Natural killer cell (primary cell): Measurements from ENCODE around the gene TNNI2. TPM values are rescaled to one million over a fixed set of nuclear protein-coding genes. Genes with fewer than 3 reads are reported as not detected.

Experiments used
- ATAC-seq, 3 donors: fragments of 150-1000 bp in 2 of 3; fragments of 200-7000 bp in 1 of 3; cut with Tn5 transposase; 1 replicate in 1 of 3; 2 replicates in 2 of 3; pipeline ENCODE4 v1.10.0; 2021; ENCODE audit warnings: mild to moderate bottlenecking in 2 of 3, moderate library complexity in 2 of 3
- DNase-seq, 2 donors: peaks; one replicate each; pipeline versions ENCODE4 v3.0.0 to v3.0.0-alpha.2; 2013 to 2021; ENCODE audit warnings: mixed read lengths in 1 of 2
- H3K27ac ChIP-seq: one replicate; pipeline ENCODE4 v1.5.1; 2013; ENCODE audit warnings: mild to moderate bottlenecking, low read length
- H3K27me3 ChIP-seq: one replicate; pipeline ENCODE4 v1.6.1; 2013; ENCODE audit warnings: low read length; ENCODE audit not compliant: control insufficient read depth, insufficient read depth
- H3K36me3 ChIP-seq: one replicate; pipeline ENCODE4 v1.6.1; 2013; ENCODE audit warnings: low read length; ENCODE audit not compliant: control insufficient read depth, insufficient read depth
- H3K4me1 ChIP-seq: one replicate; pipeline ENCODE4 v1.6.1; 2013; ENCODE audit warnings: low read length; ENCODE audit not compliant: control insufficient read depth, insufficient read depth
- H3K4me3 ChIP-seq: one replicate; pipeline ENCODE4 v1.5.1; 2013; ENCODE audit warnings: low read length
- H3K9me3 ChIP-seq: one replicate; pipeline ENCODE4 v1.6.1; 2013; ENCODE audit warnings: low read length; ENCODE audit not compliant: control insufficient read depth, insufficient read depth
- H3K27ac Mint-ChIP-seq, 2 donors: one replicate each; pipeline ENCODE4 v1.8.0; 2022; ENCODE audit warnings: mild to moderate bottlenecking in 2 of 2, mixed read lengths in 2 of 2, moderate library complexity in 1 of 2
- H3K27me3 Mint-ChIP-seq, 2 donors: one replicate each; pipeline ENCODE4 v1.8.0; 2022; ENCODE audit warnings: low read depth in 2 of 2, mixed read lengths in 2 of 2
- H3K36me3 Mint-ChIP-seq: one replicate; pipeline ENCODE4 v1.8.0; 2022; ENCODE audit warnings: mixed read lengths
- H3K4me1 Mint-ChIP-seq, 2 donors: one replicate each; pipeline ENCODE4 v1.8.0; 2022; ENCODE audit warnings: mixed read lengths in 2 of 2
- H3K4me3 Mint-ChIP-seq: one replicate; pipeline ENCODE4 v1.8.0; 2022; ENCODE audit warnings: mild to moderate bottlenecking, moderate library complexity, mixed read lengths
- H3K9me3 Mint-ChIP-seq, 2 donors: one replicate each; pipeline ENCODE4 v1.8.0; 2022; ENCODE audit warnings: mixed read lengths in 2 of 2
- CTCF ChIP-seq: fragments of 200-600 bp; IDR thresholded peaks from one replicate; pipeline ENCODE4 v1.8.0; 2022; ENCODE audit warnings: antibody characterized with exemption
- WGBS: methylation state at CpG from one replicate; pipeline ENCODE4 v1.1.7; 2013; ENCODE audit warnings: missing lambda C conversion rate; ENCODE audit not compliant: insufficient coverage; 5-methylcytosine and 5-hydroxymethylcytosine counted together
- intact Hi-C: fragments of 100-400 bp; cut with micrococcal nuclease; formaldehyde crosslinking; loops from one replicate; pipeline ENCODE4 v1.14.2; 2022
- total RNA-seq, 4 donors: library from RNA; stranded (reverse); fragments of 120-200 nt in 1 of 4; gene quantifications; one replicate each; pipeline versions ENCODE4 v1.2.3 to v1.2.4, GENCODE V29; 2013 to 2022

Gene TNNI2
- total RNA-seq, 3 donors from 2014 or later (not counting 1 experiment from before 2014, with no cell fraction given) = 1.2 to 5.4 (median 3.6) TPM

- H3K27me3 ChIP-seq = peaks cover 4% of the 10 kb centered on the region
- no peak overlapping the region for H3K4me3 Mint-ChIP-seq
- 53% methylated on average over 17 of the region's 17 CpGs for WGBS
Measured at GRCh38 chr11:1832920-1833295, 5.9 kb upstream of the TNNI2 start.

GRCh38 chr11:1834062-1834610, 4.6 kb upstream of the TNNI2 start:
- H3K9me3 Mint-ChIP-seq = no peaks in the 10 kb centered on the region
- H3K27me3 ChIP-seq = peaks cover 4% of the 10 kb centered on the region
- peak in 1 of 2 donors; percentile 6 for DNase-seq
- intact Hi-C loops = no loop called here
- no peak overlapping the region for H3K4me3 Mint-ChIP-seq
- 89% methylated on average over 13 of the region's 14 CpGs for WGBS
- no peak overlapping the region for H3K27ac ChIP-seq
- ATAC-seq = no peak
- peaks cover 2 to 11% of the 10 kb centered on the region in 2 donors for H3K27me3 Mint-ChIP-seq
- no peaks in the 10 kb centered on the region for H3K36me3 ChIP-seq
- H3K27ac Mint-ChIP-seq = no peak overlapping the region
- TF ChIP-seq CTCF = no peak
- peaks cover 0 to 12% of the 10 kb centered on the region in 2 donors for H3K4me1 Mint-ChIP-seq
- H3K4me3 ChIP-seq = no peak overlapping the region
- H3K36me3 Mint-ChIP-seq = no peaks in the 10 kb centered on the region
- H3K4me1 ChIP-seq = peaks cover 35% of the 10 kb centered on the region
- H3K9me3 ChIP-seq = no peaks in the 10 kb centered on the region

More at GRCh38 chr11:1832920-1833295, 5.9 kb upstream of the TNNI2 start:
- intact Hi-C loops = loop anchor here (1.0 to 2.0 kb wide), 2 partner anchors 139 to 180 kb away; no protein-coding TSS in a partner anchor
- Mint-ChIP-seq H3K27me3 (peaks cover 6 to 15% of the 10 kb centered on the region in 2 donors), H3K4me1 (peaks cover 0 to 11% of the 10 kb centered on the region in 2 donors), H3K9me3 (no peaks in the 10 kb centered on the region), H3K27ac (no peak overlapping the region), H3K36me3 (no peaks in the 10 kb centered on the region)
- Histone ChIP-seq H3K4me3 (no peak overlapping the region), H3K9me3 (no peaks in the 10 kb centered on the region), H3K4me1 (peaks cover 23% of the 10 kb centered on the region), H3K36me3 (no peaks in the 10 kb centered on the region), H3K27ac (no peak overlapping the region)
- ATAC-seq (no peak), DNase-seq (peak in 1 of 2 donors; percentile 8)
- no peak for TF ChIP-seq CTCF

- no peak for TF ChIP-seq CTCF
- DNase-seq = peak in 1 of 2 donors; percentile 4
- H3K36me3 Mint-ChIP-seq = no peaks in the 10 kb centered on the region
Measured at GRCh38 chr11:1834779-1835670, 3.8 kb upstream of the TNNI2 start, which contains the start of gene SYT8. Gene SYT8, plus strand, starts transcription at chr11:1834990. Its CDS starts 116 bp downstream, at chr11:1835106.

More at GRCh38 chr11:1834779-1835670, 3.8 kb upstream of the TNNI2 start, which contains the start of gene SYT8:
- Histone ChIP-seq H3K4me1 (peaks cover 44% of the 10 kb centered on the region), H3K36me3 (no peaks in the 10 kb centered on the region), H3K4me3 (no peak within 1 kb of the TSS), H3K27me3 (peaks cover 4% of the 10 kb centered on the region), H3K27ac (no peak within 1 kb of the TSS), H3K9me3 (no peaks in the 10 kb centered on the region)
- peaks cover 0 to 20% of the 10 kb centered on the region in 2 donors for H3K4me1 Mint-ChIP-seq
- H3K27ac Mint-ChIP-seq = no peak within 1 kb of the TSS
- 85% methylated on average over 26 of the region's 26 CpGs for WGBS
- peaks cover 0 to 11% of the 10 kb centered on the region in 2 donors for H3K27me3 Mint-ChIP-seq
- H3K9me3 Mint-ChIP-seq = no peaks in the 10 kb centered on the region
- ATAC-seq = no peak
- intact Hi-C loops = no loop called here
- H3K4me3 Mint-ChIP-seq = no peak within 1 kb of the TSS
